ENCODE results near the gene PLPP2.
"Not testable (repeated sequence)": the region's sequence is repeated elsewhere in the genome, so short reads cannot be mapped to it uniquely, and the experiment has no call there.

Gene PLPP2

GRCh38 chr19:262125-262524 lies 29.1 kb downstream of the PLPP2 start:
- DNase-seq, result no peak

- DNase-seq, result not testable (repeated sequence)
Measured at GRCh38 chr19:256804-257203, 34.4 kb downstream of the PLPP2 start.

GRCh38 chr19:252421-253186 lies 38.6 kb downstream of the PLPP2 start:
- not testable (repeated sequence) for DNase-seq

DNA sequence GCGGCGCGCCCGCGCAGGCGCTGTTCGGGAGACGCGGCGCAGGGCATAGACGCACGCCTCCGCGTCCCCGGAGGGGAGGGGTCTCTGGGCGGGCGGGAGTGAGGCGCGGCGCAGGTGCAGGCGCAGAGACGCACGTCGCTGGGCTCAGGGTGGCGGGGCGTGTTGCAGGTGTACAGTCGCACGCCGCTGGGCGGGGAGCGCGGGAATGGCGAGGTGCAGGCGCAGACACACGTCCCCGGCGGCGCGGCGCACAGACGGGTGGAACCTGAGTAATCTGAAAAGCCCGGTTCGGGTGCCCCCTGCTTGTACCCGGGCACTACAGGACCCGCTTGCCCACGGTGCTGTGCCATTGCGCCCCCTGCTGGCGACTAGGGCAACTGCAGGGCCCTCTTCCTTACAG lies 44.7 kb downstream of the PLPP2 start:
- DNase-seq, result no peak

DNA sequence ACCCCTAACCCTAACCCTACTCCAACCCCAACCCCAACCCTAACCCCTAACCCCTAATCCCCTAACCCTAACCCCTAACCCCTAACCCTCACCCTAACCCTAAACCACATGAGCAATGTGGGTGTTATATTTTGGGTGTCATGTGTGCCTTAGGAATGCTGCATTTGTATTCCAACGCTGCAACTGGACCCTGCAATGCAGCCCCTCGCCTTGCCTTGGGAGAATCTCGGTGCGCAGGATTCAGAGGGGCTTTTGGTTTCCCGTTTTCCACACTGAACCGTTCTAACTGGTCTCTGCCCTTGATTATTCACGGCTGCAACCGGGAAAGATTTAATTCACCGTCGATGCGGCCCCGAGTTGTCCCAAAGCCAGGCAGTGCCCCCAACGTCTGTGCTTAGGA lies 45.3 kb downstream of the PLPP2 start:
- not testable (repeated sequence) for DNase-seq

DNA sequence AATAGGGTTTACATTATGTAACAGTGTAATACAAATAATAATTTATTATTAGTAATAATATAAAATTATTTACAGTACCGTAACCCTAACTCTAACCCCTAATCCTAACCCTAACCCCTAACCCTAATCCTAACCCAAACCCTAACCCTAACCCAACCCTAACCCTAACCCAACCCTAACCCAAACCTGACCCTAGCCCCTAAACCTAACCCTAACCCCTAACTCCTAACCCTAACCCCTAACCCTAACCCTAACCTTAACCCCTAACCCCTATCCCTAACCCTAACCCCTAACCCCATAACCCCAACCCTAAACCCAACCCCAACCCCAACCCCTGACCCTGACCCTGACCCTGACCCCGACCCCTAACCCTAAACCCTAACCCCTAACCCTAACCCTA lies 45.7 kb downstream of the PLPP2 start:
- no peak for DNase-seq
